MCF 10A (cell line): Measurements from ENCODE around the gene SSBP1. TPM values are rescaled to one million over a fixed set of nuclear protein-coding genes. Genes with fewer than 3 reads are reported as not detected.

ENCODE experiments used
- BruUV-seq: library from RNA; stranded (reverse); fragments of 400-500 nt; replicated peaks from 2 replicates; lab custom pipeline; 2021; lab: Mats Ljungman, UMichigan
- CTCF ChIA-PET: fragments of 300-600 bp; sonication (Branson Sonifier 250); formaldehyde crosslinking; extraction: SDS; loops from one replicate; lab custom pipeline; 2021; ENCODE audit warnings: antibody characterized with exemption, inconsistent platforms; lab: Yijun Ruan, JAX
- POLR2A ChIA-PET: fragments of 300-600, 350-650 bp; sonication (Branson Sonifier 250); formaldehyde crosslinking; extraction: SDS; loops from one replicate; lab custom pipeline; 2020; ENCODE audit warnings: antibody characterized with exemption, inconsistent platforms; lab: Yijun Ruan, JAX
- DNase-seq: peaks from one replicate; pipeline ENCODE4 v3.0.0-alpha.2; 2018; ENCODE audit not compliant: unreplicated experiment
- H3K27ac Mint-ChIP-seq: one replicate; pipeline ENCODE4 v1.8.0; 2022; ENCODE audit warnings: mild to moderate bottlenecking, low read depth, mixed read lengths; ENCODE audit not compliant: unreplicated experiment
- H3K27me3 Mint-ChIP-seq: one replicate; pipeline ENCODE4 v1.8.0; 2022; ENCODE audit warnings: mixed read lengths; ENCODE audit not compliant: insufficient read depth, unreplicated experiment
- H3K36me3 Mint-ChIP-seq: one replicate; pipeline ENCODE4 v1.8.0; 2022; ENCODE audit warnings: mild to moderate bottlenecking, moderate library complexity, mixed read lengths; ENCODE audit not compliant: insufficient read depth, unreplicated experiment
- H3K4me1 Mint-ChIP-seq: one replicate; pipeline ENCODE4 v1.8.0; 2022; ENCODE audit warnings: mixed read lengths; ENCODE audit not compliant: insufficient read depth, unreplicated experiment
- H3K4me3 Mint-ChIP-seq: one replicate; pipeline ENCODE4 v1.8.0; 2022; ENCODE audit warnings: mild to moderate bottlenecking, moderate library complexity, mixed read lengths; ENCODE audit not compliant: unreplicated experiment
- H3K9me3 Mint-ChIP-seq: one replicate; pipeline ENCODE4 v1.8.0; 2022; ENCODE audit warnings: mixed read lengths; ENCODE audit not compliant: unreplicated experiment
- CTCF ChIP-seq: fragments of 200-600 bp; IDR thresholded peaks from one replicate; pipeline ENCODE4 v1.8.0; 2022; ENCODE audit warnings: antibody characterized with exemption, mild to moderate bottlenecking; ENCODE audit not compliant: unreplicated experiment
- intact Hi-C: fragments of 100-400 bp; cut with micrococcal nuclease; formaldehyde crosslinking; loops from 2 replicates; pipeline ENCODE4 v1.14.1; 2022
- total RNA-seq: library from RNA; stranded (reverse); gene quantifications from 2 replicates; pipeline ENCODE4 v1.2.3, GENCODE V29; 2022

The SSBP1 gene
- total RNA-seq, 1 experiment from 2014 or later = 269 TPM

- POLR2A ChIA-PET = interaction anchor here (0.8 to 3.1 kb wide), 4 partner anchors 11 to 37 kb away, joined by 3 to 23 read pairs (median 4); partner anchors contain the start of gene SSBP1
- peak overlapping the region; percentile 72 for H3K4me3 Mint-ChIP-seq
- intact Hi-C loops = loop anchor here (5.0 kb wide), 1 partner anchor 34 kb away; the partner anchor contains the start of gene SSBP1
Measured at GRCh38 chr7:141702892-141703291, 35.3 kb upstream of the SSBP1 start.

DNA sequence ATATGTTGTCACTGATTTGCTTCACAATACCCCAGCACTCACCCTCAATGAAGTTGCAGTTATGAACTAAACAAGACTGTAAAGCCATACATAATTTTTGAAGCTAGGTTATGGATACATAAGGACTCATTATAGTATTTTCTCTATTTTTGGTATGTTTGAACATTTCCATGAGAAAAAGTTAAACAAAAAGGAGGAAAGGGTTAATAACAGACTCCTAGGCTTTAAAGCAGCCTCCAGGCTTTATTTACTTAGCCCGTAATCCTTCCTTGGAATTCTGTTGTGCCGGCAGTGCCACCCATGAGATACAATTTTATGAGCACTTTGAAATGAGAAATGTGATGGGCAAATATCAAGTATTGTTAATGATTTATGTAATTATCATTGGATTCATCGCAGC, 34.0 kb upstream of the SSBP1 start:
- DNase-seq = no peak
- TF ChIP-seq CTCF = no peak
- H3K36me3 Mint-ChIP-seq = no peaks in the 10 kb centered on the region
- ChIA-PET CTCF (interaction anchor here (6.0 kb wide), 1 partner anchor 34 kb away, joined by 37 read pairs; the partner anchor contains the start of gene SSBP1), POLR2A (interaction anchor here (0.7 kb wide), 2 partner anchors 8 to 34 kb away, joined by 4 read pairs; partner anchors contain the start of gene SSBP1)
- H3K4me3 Mint-ChIP-seq = no peak overlapping the region
- H3K9me3 Mint-ChIP-seq = no peaks in the 10 kb centered on the region
- H3K27me3 Mint-ChIP-seq = no peaks in the 10 kb centered on the region
- intact Hi-C loops = loop anchor here (5.0 kb wide), 1 partner anchor 33 kb away; the partner anchor contains the start of gene SSBP1
- H3K27ac Mint-ChIP-seq = no peak overlapping the region
- no TSS peak for BruUV-seq
- H3K4me1 Mint-ChIP-seq = peaks cover 20% of the 10 kb centered on the region

More at GRCh38 chr7:141702892-141703291, 35.3 kb upstream of the SSBP1 start:
- Mint-ChIP-seq H3K9me3 (no peaks in the 10 kb centered on the region), H3K36me3 (no peaks in the 10 kb centered on the region), H3K4me1 (peaks cover 26% of the 10 kb centered on the region), H3K27ac (no peak overlapping the region), H3K27me3 (no peaks in the 10 kb centered on the region)
- CTCF ChIA-PET = interaction anchor here (0.9 to 6.0 kb wide), 3 partner anchors 35 to 891 kb away, joined by 3 to 37 read pairs (median 6); partner anchors contain the start of gene SSBP1
- DNase-seq = no peak
- BruUV-seq = no TSS peak
- TF ChIP-seq CTCF = no peak

DNA sequence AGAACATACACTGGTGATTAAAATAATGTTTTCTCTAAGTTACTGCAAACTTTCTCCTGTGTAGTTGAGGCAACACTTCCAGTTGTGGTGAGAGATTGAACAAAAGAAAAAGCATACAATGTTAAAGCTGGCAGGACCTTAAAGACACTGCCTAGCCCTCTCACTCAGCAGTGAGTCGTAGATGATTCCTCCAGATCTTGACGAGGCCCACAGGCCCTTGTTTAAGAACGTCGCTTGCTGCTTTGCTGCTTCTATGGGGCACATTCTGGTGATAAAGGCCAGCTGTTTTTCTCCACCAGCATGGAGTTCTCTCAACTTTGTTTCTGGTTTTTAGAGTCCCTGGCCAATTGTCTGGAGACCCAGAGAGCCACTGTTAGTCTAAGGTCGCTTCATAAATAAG, 33.4 kb upstream of the SSBP1 start:
- Mint-ChIP-seq H3K27ac (no peak overlapping the region), H3K27me3 (no peaks in the 10 kb centered on the region), H3K4me1 (peaks cover 19% of the 10 kb centered on the region), H3K9me3 (no peaks in the 10 kb centered on the region), H3K4me3 (no peak overlapping the region), H3K36me3 (no peaks in the 10 kb centered on the region)
- BruUV-seq = no TSS peak
- no peak for TF ChIP-seq CTCF
- intact Hi-C loops = loop anchor here (5.0 kb wide), 1 partner anchor 33 kb away; the partner anchor contains the start of gene SSBP1
- ChIA-PET CTCF (interaction anchor here (1.0 kb wide), 1 partner anchor 35 kb away, joined by 3 read pairs; no protein-coding TSS in a partner anchor), POLR2A (no interaction called here)
- DNase-seq = no peak

- ChIA-PET CTCF (no interaction called here), POLR2A (no interaction called here)
- Mint-ChIP-seq H3K27ac (no peak overlapping the region), H3K9me3 (no peaks in the 10 kb centered on the region), H3K4me3 (no peak overlapping the region), H3K36me3 (no peaks in the 10 kb centered on the region), H3K4me1 (peaks cover 6% of the 10 kb centered on the region), H3K27me3 (no peaks in the 10 kb centered on the region)
- TF ChIP-seq CTCF = no peak
- no TSS peak for BruUV-seq
- DNase-seq = no peak
- intact Hi-C loops = no loop called here
Measured at GRCh38 chr7:141706239-141707064, 31.7 kb upstream of the SSBP1 start.
